Neural crest cell (in vitro differentiated cells): ENCODE data around the gene SFT2D3. TPM values are rescaled to one million over a fixed set of nuclear protein-coding genes. Genes with fewer than 3 reads are reported as not detected.
A peak's percentile ranks its signal among the peaks of the same experiment; 100 is the strongest.

Experiments used
- DNase-seq: peaks from one replicate; pipeline ENCODE4 v3.0.0; 2021; ENCODE audit warnings: low read depth, mixed read lengths, low spot score
- H3K27ac Mint-ChIP-seq: one replicate; pipeline ENCODE4 v1.8.0; 2021; ENCODE audit warnings: mild to moderate bottlenecking, mixed read lengths; ENCODE audit not compliant: unreplicated experiment
- H3K27me3 Mint-ChIP-seq: 2 replicates; pipeline ENCODE4 v1.8.0; 2021; ENCODE audit warnings: low read depth, mild to moderate bottlenecking, mixed read lengths
- H3K36me3 Mint-ChIP-seq: 2 replicates; pipeline ENCODE4 v1.8.0; 2021; ENCODE audit warnings: low read depth, mild to moderate bottlenecking, mixed read lengths
- H3K4me1 Mint-ChIP-seq: 2 replicates; pipeline ENCODE4 v1.8.0; 2021; ENCODE audit warnings: mixed read lengths
- H3K4me3 Mint-ChIP-seq: one replicate; pipeline ENCODE4 v1.8.0; 2021; ENCODE audit warnings: mild to moderate bottlenecking, mixed read lengths
- H3K9me3 Mint-ChIP-seq: 2 replicates; pipeline ENCODE4 v1.8.0; 2021; ENCODE audit warnings: mixed read lengths
- CTCF ChIP-seq: fragments of 200-600 bp; sonication (generic); conservative IDR thresholded peaks from 2 replicates; pipeline ENCODE4 v1.5.0; 2021; ENCODE audit warnings: antibody characterized with exemption, mild to moderate bottlenecking
- total RNA-seq: library from RNA; stranded (reverse); gene quantifications from 2 replicates; pipeline ENCODE4 v1.2.1, GENCODE V29; 2021

The SFT2D3 gene
- total RNA-seq, 1 donor from 2014 or later, result 18.8 TPM

GRCh38 chr2:127658641-127659407 lies 42.5 kb upstream of the SFT2D3 start:
- TF ChIP-seq CTCF, result no peak
- H3K4me1 Mint-ChIP-seq, result peaks cover 37% of the 10 kb centered on the region
- peaks cover 14% of the 10 kb centered on the region for H3K27me3 Mint-ChIP-seq
- H3K36me3 Mint-ChIP-seq, result no peaks in the 10 kb centered on the region
- no peak overlapping the region for H3K4me3 Mint-ChIP-seq
- DNase-seq, result no peak
- no peaks in the 10 kb centered on the region for H3K9me3 Mint-ChIP-seq
- H3K27ac Mint-ChIP-seq, result no peak overlapping the region

- peaks cover 18% of the 10 kb centered on the region for H3K27me3 Mint-ChIP-seq
Measured at GRCh38 chr2:127659408-127660290, 41.6 kb upstream of the SFT2D3 start.

GRCh38 chr2:127660291-127660578 lies 41.1 kb upstream of the SFT2D3 start:
- DNase-seq, result no peak
- no peaks in the 10 kb centered on the region for H3K36me3 Mint-ChIP-seq
- H3K4me1 Mint-ChIP-seq, result peaks cover 38% of the 10 kb centered on the region
- no peaks in the 10 kb centered on the region for H3K9me3 Mint-ChIP-seq
- no peak overlapping the region for H3K27ac Mint-ChIP-seq
- H3K4me3 Mint-ChIP-seq, result no peak overlapping the region
- TF ChIP-seq CTCF, result no peak
- H3K27me3 Mint-ChIP-seq, result peaks cover 24% of the 10 kb centered on the region

More at GRCh38 chr2:127659408-127660290, 41.6 kb upstream of the SFT2D3 start:
- peaks cover 37% of the 10 kb centered on the region for H3K4me1 Mint-ChIP-seq
- H3K4me3 Mint-ChIP-seq, result no peak overlapping the region
- H3K27ac Mint-ChIP-seq, result no peak overlapping the region
- H3K9me3 Mint-ChIP-seq, result no peaks in the 10 kb centered on the region
- H3K36me3 Mint-ChIP-seq, result no peaks in the 10 kb centered on the region
- no peak for TF ChIP-seq CTCF
- no peak for DNase-seq

- peaks cover 32% of the 10 kb centered on the region for H3K4me1 Mint-ChIP-seq
- no peak for TF ChIP-seq CTCF
- DNase-seq, result no peak
- no peaks in the 10 kb centered on the region for H3K36me3 Mint-ChIP-seq
- peak overlapping the region; percentile 86 for H3K27ac Mint-ChIP-seq
- H3K27me3 Mint-ChIP-seq, result peaks cover 33% of the 10 kb centered on the region
- peak overlapping the region; percentile 79 for H3K4me3 Mint-ChIP-seq
- H3K9me3 Mint-ChIP-seq, result no peaks in the 10 kb centered on the region
Measured at GRCh38 chr2:127661072-127661649, 40.1 kb upstream of the SFT2D3 start.

GRCh38 chr2:127661949-127662510 lies 39.3 kb upstream of the SFT2D3 start:
- Mint-ChIP-seq H3K4me3 (no peak overlapping the region), H3K36me3 (no peaks in the 10 kb centered on the region), H3K4me1 (peaks cover 32% of the 10 kb centered on the region), H3K9me3 (no peaks in the 10 kb centered on the region), H3K27me3 (peaks cover 41% of the 10 kb centered on the region), H3K27ac (no peak overlapping the region)
- DNase-seq, result no peak
- TF ChIP-seq CTCF, result no peak
